ENCODE measurements around the gene MIS18A.

GRCh38 chr21:32311621-32312020, 32.8 kb upstream of the MIS18A start:
- TF ChIP-seq CTCF (IDR thresholded peaks at IDR 0.05; ENCODE audit: poor library complexity, severe bottlenecking), result no peak
- no peak for TF ChIP-seq SMC3 (conservative IDR thresholded peaks at IDR 0.05; ENCODE audit: poor library complexity)
- TF ChIP-seq TAF1 (IDR thresholded peaks at IDR 0.05; ENCODE audit: low read depth), result no peak

Measured in neural cell (in vitro differentiated cells).